ENCODE results near the gene IDH1. TPM values are rescaled to one million over a fixed set of nuclear protein-coding genes. Genes with fewer than 3 reads are reported as not detected.

The IDH1 gene
- total RNA-seq, 1 experiment from 2014 or later: 50.6 TPM

- Histone ChIP-seq H3K4me3 (ENCODE audit: low read length) (peak overlapping the region; percentile 98), H4K20me1 (ENCODE audit: insufficient read depth, low read depth, low read length) (no peaks in the 10 kb centered on the region), H3K9ac (ENCODE audit: low read length) (peak overlapping the region; percentile 85), H3K9me3 (ENCODE audit: low read length) (no peaks in the 10 kb centered on the region), H3K27ac (ENCODE audit: low read length) (peak overlapping the region; percentile 75), H3K4me1 (ENCODE audit: low read length) (peaks cover 27% of the 10 kb centered on the region), H3K79me2 (ENCODE audit: low read length) (peaks cover 36% of the 10 kb centered on the region), H3K27me3 (ENCODE audit: low read length) (no peaks in the 10 kb centered on the region), H3K9me2 (replicated peaks; ENCODE audit: insufficient read depth, low read length) (no peaks in the 10 kb centered on the region), H3K36me3 (ENCODE audit: insufficient read depth, low read length) (peaks cover 36% of the 10 kb centered on the region), H3K4me2 (ENCODE audit: low read depth, low read length, poor library complexity, severe bottlenecking) (peak overlapping the region; percentile 87), H2AFZ (ENCODE audit: low read length) (peak overlapping the region; percentile 82)
- DNase-seq: peak; percentile 95
Observed at GRCh38 chr2:208254118-208254870, 577 bp downstream of the IDH1 start.

- peak overlapping the region; percentile 98 for H3K4me3 ChIP-seq (ENCODE audit: low read length)
- no peak for DNase-seq
- no peaks in the 10 kb centered on the region for H4K20me1 ChIP-seq (ENCODE audit: insufficient read depth, low read depth, low read length)
Observed at GRCh38 chr2:208253600-208254117, 1.2 kb downstream of the IDH1 start.

GRCh38 chr2:208252716-208253492 lies 2.0 kb downstream of the IDH1 start:
- H3K9me3 ChIP-seq (ENCODE audit: low read length): no peaks in the 10 kb centered on the region
- DNase-seq: no peak
- peak overlapping the region; percentile 19; the same call in 1 of the 2 replicates for H3K27ac ChIP-seq (ENCODE audit: low read length)
- H3K9ac ChIP-seq (ENCODE audit: low read length): peak overlapping the region; percentile 85; the same call in 1 of the 2 replicates
- peaks cover 27% of the 10 kb centered on the region for H3K4me1 ChIP-seq (ENCODE audit: low read length)
- H3K27me3 ChIP-seq (ENCODE audit: low read length): no peaks in the 10 kb centered on the region
- no peak overlapping the region for H2AFZ ChIP-seq (ENCODE audit: low read length)
- H3K79me2 ChIP-seq (ENCODE audit: low read length): peaks cover 36% of the 10 kb centered on the region
- no peaks in the 10 kb centered on the region for H4K20me1 ChIP-seq (ENCODE audit: insufficient read depth, low read depth, low read length)
- peaks cover 45% of the 10 kb centered on the region for H3K36me3 ChIP-seq (ENCODE audit: insufficient read depth, low read length)
- H3K4me3 ChIP-seq (ENCODE audit: low read length): peak overlapping the region; percentile 98
- H3K9me2 ChIP-seq (replicated peaks; ENCODE audit: insufficient read depth, low read length): no peaks in the 10 kb centered on the region
- peak overlapping the region; percentile 87 for H3K4me2 ChIP-seq (ENCODE audit: low read depth, low read length, poor library complexity, severe bottlenecking)

More at GRCh38 chr2:208253600-208254117, 1.2 kb downstream of the IDH1 start:
- peak overlapping the region; percentile 87 for H3K4me2 ChIP-seq (ENCODE audit: low read depth, low read length, poor library complexity, severe bottlenecking)
- peaks cover 36% of the 10 kb centered on the region for H3K79me2 ChIP-seq (ENCODE audit: low read length)
- H3K4me1 ChIP-seq (ENCODE audit: low read length): peaks cover 27% of the 10 kb centered on the region
- H3K27ac ChIP-seq (ENCODE audit: low read length): peak overlapping the region; percentile 19; the same call in 1 of the 2 replicates
- peak overlapping the region; percentile 48; the same call in 1 of the 2 replicates for H2AFZ ChIP-seq (ENCODE audit: low read length)
- peak overlapping the region; percentile 85 for H3K9ac ChIP-seq (ENCODE audit: low read length)
- H3K9me3 ChIP-seq (ENCODE audit: low read length): no peaks in the 10 kb centered on the region
- no peaks in the 10 kb centered on the region for H3K9me2 ChIP-seq (replicated peaks; ENCODE audit: insufficient read depth, low read length)
- H3K27me3 ChIP-seq (ENCODE audit: low read length): no peaks in the 10 kb centered on the region
- peaks cover 38% of the 10 kb centered on the region for H3K36me3 ChIP-seq (ENCODE audit: insufficient read depth, low read length)

GRCh38 chr2:208251098-208251497 lies 3.8 kb downstream of the IDH1 start:
- no peak overlapping the region for H3K4me3 ChIP-seq (ENCODE audit: low read length)
- peaks cover 36% of the 10 kb centered on the region for H3K79me2 ChIP-seq (ENCODE audit: low read length)
- H4K20me1 ChIP-seq (ENCODE audit: insufficient read depth, low read depth, low read length): no peaks in the 10 kb centered on the region
- H3K4me2 ChIP-seq (ENCODE audit: low read depth, low read length, poor library complexity, severe bottlenecking): no peak overlapping the region
- no peaks in the 10 kb centered on the region for H3K9me2 ChIP-seq (replicated peaks; ENCODE audit: insufficient read depth, low read length)
- H2AFZ ChIP-seq (ENCODE audit: low read length): no peak overlapping the region
- DNase-seq: no peak
- no peaks in the 10 kb centered on the region for H3K9me3 ChIP-seq (ENCODE audit: low read length)
- H3K27me3 ChIP-seq (ENCODE audit: low read length): no peaks in the 10 kb centered on the region
- H3K4me1 ChIP-seq (ENCODE audit: low read length): peaks cover 27% of the 10 kb centered on the region
- H3K9ac ChIP-seq (ENCODE audit: low read length): no peak overlapping the region
- H3K27ac ChIP-seq (ENCODE audit: low read length): no peak overlapping the region
- H3K36me3 ChIP-seq (ENCODE audit: insufficient read depth, low read length): peaks cover 58% of the 10 kb centered on the region

GRCh38 chr2:208250388-208250787 lies 4.5 kb downstream of the IDH1 start:
- no peak overlapping the region for H3K27ac ChIP-seq (ENCODE audit: low read length)
- H3K79me2 ChIP-seq (ENCODE audit: low read length): peaks cover 36% of the 10 kb centered on the region

GRCh38 chr2:208249296-208249695 lies 5.6 kb downstream of the IDH1 start:
- Histone ChIP-seq H3K4me1 (ENCODE audit: low read length) (peaks cover 20% of the 10 kb centered on the region), H3K4me2 (ENCODE audit: low read depth, low read length, poor library complexity, severe bottlenecking) (no peak overlapping the region), H4K20me1 (ENCODE audit: insufficient read depth, low read depth, low read length) (no peaks in the 10 kb centered on the region), H3K4me3 (ENCODE audit: low read length) (no peak overlapping the region), H3K9ac (ENCODE audit: low read length) (no peak overlapping the region), H2AFZ (ENCODE audit: low read length) (no peak overlapping the region), H3K36me3 (ENCODE audit: insufficient read depth, low read length) (peaks cover 69% of the 10 kb centered on the region), H3K79me2 (ENCODE audit: low read length) (peaks cover 31% of the 10 kb centered on the region), H3K27me3 (ENCODE audit: low read length) (no peaks in the 10 kb centered on the region), H3K9me2 (replicated peaks; ENCODE audit: insufficient read depth, low read length) (no peaks in the 10 kb centered on the region), H3K9me3 (ENCODE audit: low read length) (no peaks in the 10 kb centered on the region), H3K27ac (ENCODE audit: low read length) (no peak overlapping the region)
- no peak for DNase-seq

More at GRCh38 chr2:208250388-208250787, 4.5 kb downstream of the IDH1 start:
- Histone ChIP-seq H3K36me3 (ENCODE audit: insufficient read depth, low read length) (peaks cover 64% of the 10 kb centered on the region), H3K4me1 (ENCODE audit: low read length) (peaks cover 21% of the 10 kb centered on the region), H3K27me3 (ENCODE audit: low read length) (no peaks in the 10 kb centered on the region), H3K9me3 (ENCODE audit: low read length) (no peaks in the 10 kb centered on the region), H4K20me1 (ENCODE audit: insufficient read depth, low read depth, low read length) (no peaks in the 10 kb centered on the region), H3K4me2 (ENCODE audit: low read depth, low read length, poor library complexity, severe bottlenecking) (no peak overlapping the region), H3K9me2 (replicated peaks; ENCODE audit: insufficient read depth, low read length) (no peaks in the 10 kb centered on the region), H3K4me3 (ENCODE audit: low read length) (no peak overlapping the region), H2AFZ (ENCODE audit: low read length) (no peak overlapping the region), H3K9ac (ENCODE audit: low read length) (no peak overlapping the region)
- DNase-seq: no peak

- Histone ChIP-seq H3K9ac (ENCODE audit: low read length) (no peak overlapping the region), H4K20me1 (ENCODE audit: insufficient read depth, low read depth, low read length) (no peaks in the 10 kb centered on the region), H3K36me3 (ENCODE audit: insufficient read depth, low read length) (peaks cover 76% of the 10 kb centered on the region), H3K4me1 (ENCODE audit: low read length) (peaks cover 16% of the 10 kb centered on the region), H3K4me3 (ENCODE audit: low read length) (no peak overlapping the region), H3K4me2 (ENCODE audit: low read depth, low read length, poor library complexity, severe bottlenecking) (no peak overlapping the region), H2AFZ (ENCODE audit: low read length) (no peak overlapping the region), H3K27me3 (ENCODE audit: low read length) (no peaks in the 10 kb centered on the region), H3K27ac (ENCODE audit: low read length) (no peak overlapping the region), H3K9me3 (ENCODE audit: low read length) (no peaks in the 10 kb centered on the region), H3K9me2 (replicated peaks; ENCODE audit: insufficient read depth, low read length) (no peaks in the 10 kb centered on the region), H3K79me2 (ENCODE audit: low read length) (peaks cover 26% of the 10 kb centered on the region)
- no peak for DNase-seq
Observed at GRCh38 chr2:208248601-208249000, 6.3 kb downstream of the IDH1 start.

- Histone ChIP-seq H3K79me2 (ENCODE audit: low read length) (no peaks in the 10 kb centered on the region), H3K27me3 (ENCODE audit: low read length) (no peaks in the 10 kb centered on the region), H3K9me3 (ENCODE audit: low read length) (no peaks in the 10 kb centered on the region), H3K27ac (ENCODE audit: low read length) (no peak overlapping the region), H3K36me3 (ENCODE audit: insufficient read depth, low read length) (peaks cover 74% of the 10 kb centered on the region), H2AFZ (ENCODE audit: low read length) (no peak overlapping the region), H3K4me1 (ENCODE audit: low read length) (no peaks in the 10 kb centered on the region), H4K20me1 (ENCODE audit: insufficient read depth, low read depth, low read length) (no peaks in the 10 kb centered on the region), H3K9me2 (replicated peaks; ENCODE audit: insufficient read depth, low read length) (no peaks in the 10 kb centered on the region), H3K9ac (ENCODE audit: low read length) (no peak overlapping the region), H3K4me2 (ENCODE audit: low read depth, low read length, poor library complexity, severe bottlenecking) (no peak overlapping the region), H3K4me3 (ENCODE audit: low read length) (no peak overlapping the region)
- DNase-seq: no peak
Observed at GRCh38 chr2:208245746-208246145, 9.1 kb downstream of the IDH1 start.
